ENCODE measurements around the gene TRIM71.
"Not testable (repeated sequence)": the region's sequence is repeated elsewhere in the genome, so short reads cannot be mapped to it uniquely, and the experiment has no call there.

The TRIM71 gene

GRCh38 chr3:32940726-32941125 is 122.9 kb downstream of the TRIM71 start:
- Histone ChIP-seq H3K27me3 (ENCODE audit: control insufficient read depth, low read length) (0 out of 2 replicates have a peak, but pooled peaks cover 4% of the 10 kb centered on the region), H3K4me1 (ENCODE audit: control insufficient read depth, low read length) (no peaks in the 10 kb centered on the region), H3K4me3 (ENCODE audit: low read length) (no peak overlapping the region), H3K9me3 (ENCODE audit: control insufficient read depth, insufficient read depth, low read length) (no peaks in the 10 kb centered on the region), H3K4me2 (ENCODE audit: low read length) (no peak overlapping the region), H3K36me3 (ENCODE audit: control insufficient read depth, low read length) (no peaks in the 10 kb centered on the region), H3K27ac (ENCODE audit: low read depth, low read length) (no peak overlapping the region), H4K20me1 (ENCODE audit: control insufficient read depth, insufficient read depth, low read depth, low read length) (no peaks in the 10 kb centered on the region), H3K79me2 (ENCODE audit: control insufficient read depth, low read length) (no peaks in the 10 kb centered on the region), H3F3A (ENCODE audit: control insufficient read depth, insufficient read depth) (no peaks in the 10 kb centered on the region), H3K9me2 (replicated peaks; ENCODE audit: control insufficient read depth, low read length) (no peaks in the 10 kb centered on the region)
- TF ChIP-seq CTCF (IDR thresholded peaks at IDR 0.05; ENCODE audit: low read depth, low read length, poor library complexity, severe bottlenecking) (no peak), EZH2phosphoT487 (IDR thresholded peaks at IDR 0.05; ENCODE audit: borderline replicate concordance, low read length) (no peak)

GRCh38 chr3:32945136-32945535 is 127.3 kb downstream of the TRIM71 start:
- H3K4me2 ChIP-seq (ENCODE audit: low read length) = no peak overlapping the region
- no peaks in the 10 kb centered on the region for H4K20me1 ChIP-seq (ENCODE audit: control insufficient read depth, insufficient read depth, low read depth, low read length)
- TF ChIP-seq CTCF (IDR thresholded peaks at IDR 0.05; ENCODE audit: low read depth, low read length, poor library complexity, severe bottlenecking) (no peak), EZH2phosphoT487 (IDR thresholded peaks at IDR 0.05; ENCODE audit: borderline replicate concordance, low read length) (no peak)
- H3K9me2 ChIP-seq (replicated peaks; ENCODE audit: control insufficient read depth, low read length) = no peaks in the 10 kb centered on the region
- no peak overlapping the region for H3K27ac ChIP-seq (ENCODE audit: low read depth, low read length)
- H3K36me3 ChIP-seq (ENCODE audit: control insufficient read depth, low read length) = no peaks in the 10 kb centered on the region
- no peaks in the 10 kb centered on the region for H3K79me2 ChIP-seq (ENCODE audit: control insufficient read depth, low read length)
- H3K27me3 ChIP-seq (ENCODE audit: control insufficient read depth, low read length) = no peaks in the 10 kb centered on the region
- H3K4me3 ChIP-seq (ENCODE audit: low read length) = no peak overlapping the region
- H3F3A ChIP-seq (ENCODE audit: control insufficient read depth, insufficient read depth) = no peaks in the 10 kb centered on the region
- no peaks in the 10 kb centered on the region for H3K9me3 ChIP-seq (ENCODE audit: control insufficient read depth, insufficient read depth, low read length)
- no peaks in the 10 kb centered on the region for H3K4me1 ChIP-seq (ENCODE audit: control insufficient read depth, low read length)

- H4K20me1 ChIP-seq (ENCODE audit: control insufficient read depth, insufficient read depth, low read depth, low read length); H3K36me3 ChIP-seq (ENCODE audit: control insufficient read depth, low read length); H3K4me3 ChIP-seq (ENCODE audit: low read length); H3K9me2 ChIP-seq (replicated peaks; ENCODE audit: control insufficient read depth, low read length); H3K27me3 ChIP-seq (ENCODE audit: control insufficient read depth, low read length); H3K4me2 ChIP-seq (ENCODE audit: low read length); H3K4me1 ChIP-seq (ENCODE audit: control insufficient read depth, low read length); H3K27ac ChIP-seq (ENCODE audit: low read depth, low read length); H3K79me2 ChIP-seq (ENCODE audit: control insufficient read depth, low read length); H3F3A ChIP-seq (ENCODE audit: control insufficient read depth, insufficient read depth); H3K9me3 ChIP-seq (ENCODE audit: control insufficient read depth, insufficient read depth, low read length): not testable (repeated sequence)
These were observed 127.8 kb downstream of the TRIM71 start for GRCh38 chr3:32945598-32945997.

GRCh38 chr3:32946973-32947788 is 129.4 kb downstream of the TRIM71 start:
- no peaks in the 10 kb centered on the region for H3K36me3 ChIP-seq (ENCODE audit: control insufficient read depth, low read length)
- no peak overlapping the region for H3K4me2 ChIP-seq (ENCODE audit: low read length)
- no peak overlapping the region for H3K4me3 ChIP-seq (ENCODE audit: low read length)
- H3K27ac ChIP-seq (ENCODE audit: low read depth, low read length) = no peak overlapping the region
- no peak for TF ChIP-seq EZH2phosphoT487 (IDR thresholded peaks at IDR 0.05; ENCODE audit: borderline replicate concordance, low read length)
- no peak for TF ChIP-seq CTCF (IDR thresholded peaks at IDR 0.05; ENCODE audit: low read depth, low read length, poor library complexity, severe bottlenecking)
- no peaks in the 10 kb centered on the region for H3K79me2 ChIP-seq (ENCODE audit: control insufficient read depth, low read length)
- H3K4me1 ChIP-seq (ENCODE audit: control insufficient read depth, low read length) = no peaks in the 10 kb centered on the region
- peaks cover 3% of the 10 kb centered on the region; the same call in 1 of the 2 replicates for H3K27me3 ChIP-seq (ENCODE audit: control insufficient read depth, low read length)
- H4K20me1 ChIP-seq (ENCODE audit: control insufficient read depth, insufficient read depth, low read depth, low read length) = no peaks in the 10 kb centered on the region
- H3F3A ChIP-seq (ENCODE audit: control insufficient read depth, insufficient read depth) = no peaks in the 10 kb centered on the region
- H3K9me2 ChIP-seq (replicated peaks; ENCODE audit: control insufficient read depth, low read length) = no peaks in the 10 kb centered on the region
- H3K9me3 ChIP-seq (ENCODE audit: control insufficient read depth, insufficient read depth, low read length) = no peaks in the 10 kb centered on the region
